Type B pancreatic cell (in vitro differentiated cells): Measurements from ENCODE around the gene CCL7. TPM values are rescaled to one million over a fixed set of nuclear protein-coding genes. Genes with fewer than 3 reads are reported as not detected.

ENCODE experiments used
- DNase-seq: peaks from one replicate; pipeline ENCODE4 v3.0.0; 2021; ENCODE audit warnings: mixed read lengths; ENCODE audit not compliant: unreplicated experiment; ENCODE audit errors: extremely low spot score
- H3K27ac Mint-ChIP-seq: 2 replicates; pipeline ENCODE4 v1.8.0; 2021; ENCODE audit warnings: mild to moderate bottlenecking, mixed read lengths
- H3K27me3 Mint-ChIP-seq: 2 replicates; pipeline ENCODE4 v1.8.0; 2021; ENCODE audit warnings: mixed read lengths
- H3K36me3 Mint-ChIP-seq: 2 replicates; pipeline ENCODE4 v1.8.0; 2021; ENCODE audit warnings: mixed read lengths
- H3K4me1 Mint-ChIP-seq: one replicate; pipeline ENCODE4 v1.8.0; 2021; ENCODE audit warnings: mixed read lengths; ENCODE audit not compliant: unreplicated experiment
- H3K4me3 Mint-ChIP-seq: 2 replicates; pipeline ENCODE4 v1.8.0; 2021; ENCODE audit warnings: mild to moderate bottlenecking, mixed read lengths
- H3K9me3 Mint-ChIP-seq: 2 replicates; pipeline ENCODE4 v1.8.0; 2021; ENCODE audit warnings: mixed read lengths
- total RNA-seq: library from RNA; stranded (reverse); gene quantifications from 2 replicates; pipeline ENCODE4 v1.2.1, GENCODE V29; 2021; ENCODE audit warnings: low replicate concordance
- TF ChIP-seq, protein P1 (sequence below): fragments of 200-600 bp; sonication (generic); conservative IDR thresholded peaks from 2 replicates; pipeline ENCODE4 v1.5.0; 2021; ENCODE audit warnings: antibody characterized with exemption, mild to moderate bottlenecking

Gene CCL7
- total RNA-seq, 1 donor from 2014 or later, result not detected

DNA sequence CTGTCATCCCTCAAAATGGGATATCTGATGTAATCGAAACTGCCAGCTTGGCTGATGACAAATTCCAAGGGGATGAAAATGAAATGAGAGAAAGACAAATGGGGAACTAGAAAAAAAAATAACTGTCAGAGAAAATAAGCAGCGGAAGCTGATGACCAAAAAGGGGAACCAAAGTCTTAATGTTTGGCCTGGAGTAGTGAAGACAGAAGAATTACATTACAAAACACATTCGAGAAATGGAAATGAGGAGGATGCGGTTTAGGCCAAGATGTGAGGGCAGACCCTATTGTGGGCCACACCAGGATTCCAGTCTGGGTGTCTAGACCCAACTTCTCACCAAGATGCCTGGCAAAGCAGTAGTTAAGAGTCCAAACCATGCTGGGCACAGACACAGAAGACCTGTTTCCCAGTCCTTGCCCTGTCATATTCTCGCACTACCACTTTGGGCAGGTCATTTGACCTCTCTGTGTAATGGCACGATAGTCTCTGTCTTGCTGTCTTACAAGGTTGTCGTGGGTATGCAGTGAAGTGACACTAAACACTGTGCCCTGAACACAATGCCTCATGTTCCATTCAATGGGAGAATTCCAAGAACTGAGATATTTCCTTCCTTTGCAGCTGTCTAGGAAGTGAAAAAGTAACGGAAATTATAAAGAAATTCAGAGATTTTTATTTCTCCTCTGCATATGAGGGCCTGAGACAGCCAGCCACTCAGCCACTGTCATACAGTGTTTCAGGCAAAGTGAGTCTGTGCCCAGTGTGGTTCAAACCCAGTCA, 27.2 kb upstream of the CCL7 start:
- no peak for DNase-seq
- Mint-ChIP-seq H3K4me3 (no peak overlapping the region), H3K4me1 (peaks cover 15% of the 10 kb centered on the region), H3K27ac (no peak overlapping the region), H3K9me3 (no peaks in the 10 kb centered on the region), H3K36me3 (no peaks in the 10 kb centered on the region), H3K27me3 (peaks cover 5% of the 10 kb centered on the region)
- TF ChIP-seq, protein P1, sequence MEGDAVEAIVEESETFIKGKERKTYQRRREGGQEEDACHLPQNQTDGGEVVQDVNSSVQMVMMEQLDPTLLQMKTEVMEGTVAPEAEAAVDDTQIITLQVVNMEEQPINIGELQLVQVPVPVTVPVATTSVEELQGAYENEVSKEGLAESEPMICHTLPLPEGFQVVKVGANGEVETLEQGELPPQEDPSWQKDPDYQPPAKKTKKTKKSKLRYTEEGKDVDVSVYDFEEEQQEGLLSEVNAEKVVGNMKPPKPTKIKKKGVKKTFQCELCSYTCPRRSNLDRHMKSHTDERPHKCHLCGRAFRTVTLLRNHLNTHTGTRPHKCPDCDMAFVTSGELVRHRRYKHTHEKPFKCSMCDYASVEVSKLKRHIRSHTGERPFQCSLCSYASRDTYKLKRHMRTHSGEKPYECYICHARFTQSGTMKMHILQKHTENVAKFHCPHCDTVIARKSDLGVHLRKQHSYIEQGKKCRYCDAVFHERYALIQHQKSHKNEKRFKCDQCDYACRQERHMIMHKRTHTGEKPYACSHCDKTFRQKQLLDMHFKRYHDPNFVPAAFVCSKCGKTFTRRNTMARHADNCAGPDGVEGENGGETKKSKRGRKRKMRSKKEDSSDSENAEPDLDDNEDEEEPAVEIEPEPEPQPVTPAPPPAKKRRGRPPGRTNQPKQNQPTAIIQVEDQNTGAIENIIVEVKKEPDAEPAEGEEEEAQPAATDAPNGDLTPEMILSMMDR, result no peak

DNA sequence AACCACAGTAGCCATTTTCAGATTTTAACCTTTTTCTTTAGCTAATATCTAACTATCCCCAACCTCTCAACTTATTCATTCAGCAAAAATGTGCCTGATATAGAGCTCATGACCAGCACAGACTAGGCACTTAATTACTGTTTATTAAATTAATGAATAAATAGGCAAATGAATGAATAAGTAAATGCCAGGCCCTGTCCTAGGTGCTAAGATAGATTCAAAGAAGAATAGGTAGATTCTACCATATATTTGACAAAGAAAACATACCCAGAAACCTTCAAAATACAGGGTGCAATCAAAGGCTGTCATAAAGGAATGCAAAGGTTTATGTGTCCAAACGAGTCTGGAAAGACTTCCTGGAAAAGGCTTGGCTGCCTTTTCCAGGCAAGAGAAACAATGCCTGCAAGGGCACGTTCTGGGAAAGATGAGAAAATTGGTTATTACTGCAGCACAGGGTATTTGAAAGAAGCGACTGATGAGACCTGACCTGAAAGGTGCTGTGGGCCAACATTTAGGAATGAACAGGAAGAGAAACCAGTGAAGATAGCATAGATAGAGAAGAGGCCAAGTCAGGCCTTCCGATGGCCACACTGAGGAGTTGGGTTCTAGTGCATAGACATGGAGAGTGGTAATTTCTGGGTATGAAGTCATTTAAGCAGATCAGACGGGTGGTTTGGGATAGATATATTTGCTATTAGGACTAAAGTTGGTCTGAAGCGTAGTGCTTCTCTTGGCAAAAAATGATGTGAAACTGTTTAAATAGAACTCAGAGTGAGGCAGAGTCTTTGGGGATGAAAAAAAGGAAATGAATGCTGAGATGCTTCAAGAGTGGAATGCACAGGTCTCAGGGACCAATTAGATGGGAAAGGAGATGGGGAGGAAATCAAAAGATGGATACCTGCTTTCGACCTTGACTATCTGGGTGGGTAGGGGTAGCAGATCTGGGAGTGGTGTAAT, 26.4 kb upstream of the CCL7 start:
- H3K4me3 Mint-ChIP-seq, result no peak overlapping the region
- no peaks in the 10 kb centered on the region for H3K9me3 Mint-ChIP-seq

DNA sequence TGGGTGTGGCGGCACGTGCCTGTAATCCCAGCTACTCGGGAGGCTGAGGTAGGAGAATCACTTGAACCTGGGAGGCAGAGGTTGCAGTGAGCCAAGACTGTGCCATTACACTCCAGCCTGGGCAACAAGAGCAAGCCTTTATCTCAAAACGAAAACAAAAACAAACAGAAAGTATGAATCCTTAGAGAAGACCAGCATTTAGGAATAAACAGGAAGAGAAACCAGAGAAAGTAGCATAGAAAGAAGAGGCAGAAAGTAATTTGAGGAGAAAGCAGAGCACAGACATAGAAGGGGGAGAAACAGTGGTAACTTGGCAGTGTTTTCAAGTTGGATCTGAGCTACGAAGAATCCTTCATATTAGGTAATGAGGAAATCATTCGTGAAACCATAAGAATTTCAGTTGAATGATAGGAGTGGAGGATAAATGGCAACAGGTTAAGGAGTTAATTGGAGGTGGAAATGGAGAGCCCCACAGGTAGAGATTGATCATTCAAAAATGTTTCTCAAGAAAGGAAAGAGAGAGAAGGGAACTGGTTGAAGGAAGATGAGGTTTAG, 24.6 kb upstream of the CCL7 start:
- Mint-ChIP-seq H3K27me3 (peaks cover 5% of the 10 kb centered on the region), H3K36me3 (no peaks in the 10 kb centered on the region), H3K4me3 (no peak overlapping the region), H3K27ac (no peak overlapping the region), H3K9me3 (no peaks in the 10 kb centered on the region), H3K4me1 (peaks cover under 1% of the 10 kb centered on the region)
- TF ChIP-seq, protein P1, result no peak
- no peak for DNase-seq

More for the DNA sequence above, 26.4 kb upstream of the CCL7 start:
- Mint-ChIP-seq H3K4me1 (peaks cover 11% of the 10 kb centered on the region), H3K27ac (no peak overlapping the region), H3K36me3 (no peaks in the 10 kb centered on the region), H3K27me3 (peaks cover 5% of the 10 kb centered on the region)
- TF ChIP-seq, protein P1, result no peak
- DNase-seq, result no peak

DNA sequence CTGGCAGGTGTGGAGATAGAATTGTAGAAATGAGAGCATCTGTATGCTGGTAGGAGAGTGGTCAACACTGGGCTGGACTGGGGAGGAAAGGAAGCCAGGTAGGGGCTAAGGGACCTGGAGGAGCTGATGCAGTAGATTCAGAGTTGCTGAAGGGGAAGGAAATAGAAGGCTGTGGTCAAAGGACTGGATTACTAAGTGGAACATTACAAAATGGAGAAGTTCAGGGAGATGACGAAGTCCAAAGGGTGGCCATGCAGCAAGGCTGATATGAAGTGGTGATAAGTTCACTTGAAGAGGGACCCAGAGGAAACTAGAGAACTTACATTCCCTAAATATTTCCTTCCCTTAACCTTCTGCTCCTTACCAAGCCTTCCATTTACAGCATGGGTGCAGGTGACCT, 23.6 kb upstream of the CCL7 start:
- no peaks in the 10 kb centered on the region for H3K36me3 Mint-ChIP-seq
- no peak for DNase-seq
- TF ChIP-seq, protein P1, result no peak
- peaks cover 9% of the 10 kb centered on the region for H3K4me1 Mint-ChIP-seq
- H3K27ac Mint-ChIP-seq, result no peak overlapping the region
- H3K4me3 Mint-ChIP-seq, result no peak overlapping the region
- peaks cover 9% of the 10 kb centered on the region for H3K27me3 Mint-ChIP-seq
- H3K9me3 Mint-ChIP-seq, result no peaks in the 10 kb centered on the region

DNA sequence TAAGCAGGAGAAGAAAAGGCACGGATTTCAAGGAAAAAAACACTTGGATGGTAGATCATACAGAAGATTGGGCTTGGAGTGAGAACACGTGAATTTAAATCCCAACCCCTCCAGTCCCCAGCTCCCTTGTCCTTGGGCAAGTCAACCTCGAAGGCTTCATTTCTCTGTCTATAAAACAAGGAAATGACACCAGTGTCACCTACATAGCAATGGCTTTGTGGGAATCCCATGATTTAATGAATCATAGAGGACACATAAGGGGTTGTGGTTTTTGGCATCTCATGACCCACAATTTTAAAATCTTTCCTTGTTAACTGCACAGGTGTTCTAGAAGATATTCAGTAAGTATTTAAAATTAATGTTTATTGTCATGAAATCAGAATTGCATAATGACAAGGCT, 23.1 kb upstream of the CCL7 start:
- H3K36me3 Mint-ChIP-seq, result no peaks in the 10 kb centered on the region
- DNase-seq, result no peak
- no peak overlapping the region for H3K4me3 Mint-ChIP-seq
- H3K9me3 Mint-ChIP-seq, result no peaks in the 10 kb centered on the region
- H3K27ac Mint-ChIP-seq, result no peak overlapping the region
- peaks cover 9% of the 10 kb centered on the region for H3K27me3 Mint-ChIP-seq
- H3K4me1 Mint-ChIP-seq, result peaks cover 9% of the 10 kb centered on the region
- TF ChIP-seq, protein P1, result no peak
